ENCODE data around the gene SLC25A34. TPM values are rescaled to one million over a fixed set of nuclear protein-coding genes. Genes with fewer than 3 reads are reported as not detected.
A peak's percentile ranks its signal among the peaks of the same experiment; 100 is the strongest.

SLC25A34 gene
- total RNA-seq, 4 donors from 2014 or later: 1.3 to 4.3 (median 2.4) TPM

DNA sequence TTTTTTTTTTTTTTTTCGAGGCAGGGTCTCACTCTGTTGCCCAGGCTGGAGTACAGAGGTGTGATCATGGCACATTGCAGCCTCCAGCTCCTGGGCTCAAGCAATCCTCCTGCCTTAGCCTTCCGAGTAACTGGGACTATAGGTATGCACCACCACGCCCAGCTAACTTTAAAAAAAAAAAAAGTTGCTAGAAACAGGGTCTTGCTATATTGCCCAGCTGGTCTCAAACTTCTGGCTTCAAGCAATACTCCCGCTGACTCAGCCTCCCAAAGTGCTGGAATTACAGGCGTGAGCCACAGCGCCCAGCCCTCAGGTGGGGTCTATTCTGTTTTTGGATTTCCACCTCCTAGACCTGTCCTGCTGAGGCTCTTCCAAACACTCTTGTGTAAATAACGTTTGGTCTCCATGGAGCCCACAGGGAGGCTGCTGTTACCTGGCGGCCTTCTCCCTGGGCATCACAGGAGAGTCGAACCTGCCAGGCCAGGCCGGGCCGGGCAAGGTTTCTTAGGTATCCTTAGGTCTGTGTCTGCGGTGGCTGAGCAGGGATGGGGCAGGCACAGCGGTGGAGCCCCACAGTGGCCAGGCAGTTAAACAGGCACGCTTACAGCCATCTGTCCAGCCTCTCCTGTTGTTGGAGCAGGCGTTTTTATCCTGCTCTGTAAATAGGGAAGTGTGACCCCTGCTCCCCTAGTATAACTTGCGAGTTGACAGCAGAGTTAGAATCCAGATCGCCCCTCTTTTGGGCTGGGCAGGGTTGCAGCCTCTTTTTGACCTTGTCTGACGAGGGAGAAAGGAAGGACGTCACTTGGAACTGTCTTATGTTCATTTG, 33.1 kb upstream of the SLC25A34 start:
- 47% methylated on average over 19 of the region's 19 CpGs for WGBS
- H3K36me3 ChIP-seq: no peaks in the 10 kb centered on the region
- peak overlapping the region; percentile 93 for H3K27ac ChIP-seq
- H3K4me3 ChIP-seq: no peak overlapping the region
- peaks cover 56% of the 10 kb centered on the region for H3K4me1 ChIP-seq
- DNase-seq (ENCODE audit: low spot score in 2 of 2): no peak
- TF ChIP-seq EP300 (IDR thresholded peaks at IDR 0.05) (no peak), POLR2AphosphoS5 (IDR thresholded peaks at IDR 0.05) (no peak), POLR2A (IDR thresholded peaks at IDR 0.05) (no peak)
- TF ChIP-seq, protein P1, sequence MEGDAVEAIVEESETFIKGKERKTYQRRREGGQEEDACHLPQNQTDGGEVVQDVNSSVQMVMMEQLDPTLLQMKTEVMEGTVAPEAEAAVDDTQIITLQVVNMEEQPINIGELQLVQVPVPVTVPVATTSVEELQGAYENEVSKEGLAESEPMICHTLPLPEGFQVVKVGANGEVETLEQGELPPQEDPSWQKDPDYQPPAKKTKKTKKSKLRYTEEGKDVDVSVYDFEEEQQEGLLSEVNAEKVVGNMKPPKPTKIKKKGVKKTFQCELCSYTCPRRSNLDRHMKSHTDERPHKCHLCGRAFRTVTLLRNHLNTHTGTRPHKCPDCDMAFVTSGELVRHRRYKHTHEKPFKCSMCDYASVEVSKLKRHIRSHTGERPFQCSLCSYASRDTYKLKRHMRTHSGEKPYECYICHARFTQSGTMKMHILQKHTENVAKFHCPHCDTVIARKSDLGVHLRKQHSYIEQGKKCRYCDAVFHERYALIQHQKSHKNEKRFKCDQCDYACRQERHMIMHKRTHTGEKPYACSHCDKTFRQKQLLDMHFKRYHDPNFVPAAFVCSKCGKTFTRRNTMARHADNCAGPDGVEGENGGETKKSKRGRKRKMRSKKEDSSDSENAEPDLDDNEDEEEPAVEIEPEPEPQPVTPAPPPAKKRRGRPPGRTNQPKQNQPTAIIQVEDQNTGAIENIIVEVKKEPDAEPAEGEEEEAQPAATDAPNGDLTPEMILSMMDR (IDR thresholded peaks at IDR 0.05): no peak
- H3K9me3 ChIP-seq: no peaks in the 10 kb centered on the region
- no peaks in the 10 kb centered on the region for H3K27me3 ChIP-seq

DNA sequence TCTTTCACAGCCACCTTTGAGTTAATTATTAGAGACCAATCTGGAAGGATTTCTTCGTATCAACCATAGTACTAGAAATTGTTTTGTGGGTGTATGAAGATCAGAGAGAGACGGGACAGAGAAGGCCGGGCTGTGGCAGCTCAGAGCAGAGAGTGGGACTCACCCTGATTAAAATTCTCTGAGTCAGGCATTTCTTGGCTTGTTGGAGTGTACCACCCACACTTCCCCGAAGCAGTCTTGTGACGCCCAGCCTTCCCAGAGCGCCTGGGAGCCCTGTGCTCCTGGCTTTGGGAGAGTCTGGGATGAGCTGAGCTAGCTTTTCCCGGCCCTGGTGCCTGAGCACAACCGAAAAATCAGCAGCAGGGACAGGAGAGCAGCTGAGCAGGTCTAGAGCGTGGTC, 32.5 kb upstream of the SLC25A34 start:
- Histone ChIP-seq H3K4me3 (no peak overlapping the region), H3K9me3 (no peaks in the 10 kb centered on the region), H3K27me3 (no peaks in the 10 kb centered on the region), H3K4me1 (peaks cover 55% of the 10 kb centered on the region), H3K36me3 (no peaks in the 10 kb centered on the region), H3K27ac (peak overlapping the region; percentile 93)
- peak in 1 of 2 donors; percentile 89 for DNase-seq (ENCODE audit: low spot score in 2 of 2)
- peak in 1 of 2 donors; percentile 56 for TF ChIP-seq POLR2A (IDR thresholded peaks at IDR 0.05)
- TF ChIP-seq POLR2AphosphoS5 (IDR thresholded peaks at IDR 0.05): peak; percentile 13 to 56 (median 42)
- TF ChIP-seq, protein P1 (IDR thresholded peaks at IDR 0.05): no peak
- no peak for TF ChIP-seq EP300 (IDR thresholded peaks at IDR 0.05)
- 11% methylated on average over 9 of the region's 9 CpGs for whole genome bisulfite sequencing

DNA sequence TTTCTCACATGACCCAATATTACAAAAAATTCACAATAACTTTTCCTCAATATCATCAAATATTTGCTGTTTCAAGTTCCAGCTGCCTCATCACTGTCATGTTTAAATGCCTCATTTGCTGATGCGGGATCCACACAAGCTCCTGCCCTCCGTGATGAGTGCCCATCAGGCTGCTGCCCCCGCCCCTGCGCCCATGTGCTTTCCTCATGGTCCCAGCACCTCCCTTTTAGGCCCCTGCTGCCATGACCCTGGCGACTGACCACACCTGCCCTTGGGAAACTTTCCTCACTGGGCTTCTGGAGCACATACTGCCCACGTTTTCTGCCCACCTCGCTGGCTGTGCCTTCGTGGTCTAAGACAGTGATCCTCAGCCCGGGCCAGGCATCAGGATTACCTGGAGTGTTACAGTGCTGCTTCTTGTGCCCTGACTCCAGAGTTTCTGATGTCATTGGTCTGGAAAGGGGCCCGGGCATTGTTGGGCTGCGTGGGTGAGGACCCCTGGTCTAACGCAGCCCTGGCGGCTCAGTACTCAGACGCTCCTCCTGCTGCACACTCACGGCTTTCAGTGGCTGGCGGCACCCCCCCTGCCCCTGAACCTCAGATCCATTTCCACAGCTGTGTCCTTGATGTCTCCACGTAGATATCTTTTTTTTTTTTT, 31.4 kb upstream of the SLC25A34 start:
- peak overlapping the region; percentile 93 for H3K27ac ChIP-seq
- no peak for TF ChIP-seq EP300 (IDR thresholded peaks at IDR 0.05)
- TF ChIP-seq, protein P1 (IDR thresholded peaks at IDR 0.05): no peak
- TF ChIP-seq POLR2A (IDR thresholded peaks at IDR 0.05): no peak
- TF ChIP-seq POLR2AphosphoS5 (IDR thresholded peaks at IDR 0.05): no peak
- H3K4me1 ChIP-seq: peaks cover 55% of the 10 kb centered on the region
- H3K9me3 ChIP-seq: no peaks in the 10 kb centered on the region
- WGBS: 86% methylated on average over 17 of the region's 17 CpGs
- H3K4me3 ChIP-seq: no peak overlapping the region
- DNase-seq (ENCODE audit: low spot score in 2 of 2): no peak
- H3K27me3 ChIP-seq: no peaks in the 10 kb centered on the region
- H3K36me3 ChIP-seq: no peaks in the 10 kb centered on the region

- no peak for DNase-seq (ENCODE audit: low spot score in 2 of 2)
- no peak overlapping the region for H3K27ac ChIP-seq
- no peak for TF ChIP-seq EP300 (IDR thresholded peaks at IDR 0.05)
- no peak for TF ChIP-seq POLR2A (IDR thresholded peaks at IDR 0.05)
- TF ChIP-seq, protein P1 (IDR thresholded peaks at IDR 0.05): no peak
- no peak for TF ChIP-seq POLR2AphosphoS5 (IDR thresholded peaks at IDR 0.05)
- no peaks in the 10 kb centered on the region for H3K27me3 ChIP-seq
- 87% methylated on average over 11 of the region's 11 CpGs for WGBS
- no peak overlapping the region for H3K4me3 ChIP-seq
- no peaks in the 10 kb centered on the region for H3K36me3 ChIP-seq
- peaks cover 55% of the 10 kb centered on the region for H3K4me1 ChIP-seq
- no peaks in the 10 kb centered on the region for H3K9me3 ChIP-seq
Measured at GRCh38 chr1:15705184-15705566, 30.9 kb upstream of the SLC25A34 start.

DNA sequence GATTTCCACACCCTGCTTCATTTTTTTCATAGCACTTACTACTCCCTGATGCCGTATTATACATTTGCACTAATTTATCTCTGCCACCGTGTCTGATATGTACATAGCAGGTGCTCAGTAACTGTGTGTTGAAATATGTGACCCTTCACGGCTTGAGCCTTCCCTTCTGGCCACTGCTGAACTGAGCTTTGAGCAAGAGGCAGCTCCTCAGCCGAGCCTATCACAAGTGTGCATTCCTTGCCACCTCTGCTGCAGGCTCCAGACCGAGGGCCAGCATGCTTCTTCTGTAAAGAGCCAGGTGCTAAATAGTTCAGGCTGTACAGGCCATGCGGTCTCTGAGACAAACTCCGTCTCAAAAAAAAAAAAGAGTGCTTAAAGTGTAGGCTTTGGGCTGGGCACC, 29.3 kb upstream of the SLC25A34 start:
- no peak overlapping the region for H3K4me3 ChIP-seq
- WGBS: 91% methylated on average over 7 of the region's 7 CpGs
- H3K9me3 ChIP-seq: no peaks in the 10 kb centered on the region
- no peaks in the 10 kb centered on the region for H3K36me3 ChIP-seq
- H3K27me3 ChIP-seq: no peaks in the 10 kb centered on the region
- H3K4me1 ChIP-seq: peaks cover 48% of the 10 kb centered on the region
- DNase-seq (ENCODE audit: low spot score in 2 of 2): no peak
- TF ChIP-seq, protein P1 (IDR thresholded peaks at IDR 0.05): no peak
- no peak for TF ChIP-seq POLR2A (IDR thresholded peaks at IDR 0.05)
- TF ChIP-seq POLR2AphosphoS5 (IDR thresholded peaks at IDR 0.05): no peak
- no peak for TF ChIP-seq EP300 (IDR thresholded peaks at IDR 0.05)
- no peak overlapping the region for H3K27ac ChIP-seq

Data from suprapubic skin (tissue), 4 donors.